WTC11 (cell line): ENCODE measurements around the gene RUVBL1.

ENCODE experiments used
- CREB1 ChIP-seq: sonication (generic); formaldehyde crosslinking; IDR thresholded peaks from 2 replicates; pipeline ENCODE4 v1.8.0; 2023; ENCODE audit warnings: mild to moderate bottlenecking, missing genetic modification reagents
- CTCF ChIP-seq: fragments of 200-600 bp; IDR thresholded peaks from 2 replicates; pipeline ENCODE4 v1.8.0; 2022; ENCODE audit warnings: antibody characterized with exemption
- E2F1 ChIP-seq: sonication (generic); formaldehyde crosslinking; IDR thresholded peaks from 2 replicates; pipeline ENCODE4 v1.8.0; 2022; ENCODE audit warnings: mild to moderate bottlenecking, missing genetic modification reagents
- ESRRA ChIP-seq: sonication (generic); formaldehyde crosslinking; IDR thresholded peaks from 2 replicates; pipeline ENCODE4 v1.8.1; 2022; ENCODE audit warnings: mild to moderate bottlenecking, missing genetic modification reagents, borderline replicate concordance
- FOXK1 ChIP-seq: sonication (generic); formaldehyde crosslinking; IDR thresholded peaks from 2 replicates; pipeline ENCODE4 v1.8.0; 2022; ENCODE audit warnings: mild to moderate bottlenecking, moderate library complexity, missing genetic modification reagents
- JUN ChIP-seq: sonication (generic); formaldehyde crosslinking; IDR thresholded peaks from 2 replicates; pipeline ENCODE4 v1.8.0; 2023; ENCODE audit warnings: mild to moderate bottlenecking, missing genetic modification reagents
- NFYB ChIP-seq: sonication (generic); formaldehyde crosslinking; conservative IDR thresholded peaks from 2 replicates; pipeline ENCODE4 v1.8.0; 2022; ENCODE audit warnings: low read depth, missing genetic modification reagents
- SMAD4 ChIP-seq: sonication (generic); formaldehyde crosslinking; IDR thresholded peaks from 2 replicates; pipeline ENCODE4 v1.8.0; 2022; ENCODE audit warnings: mild to moderate bottlenecking, missing genetic modification reagents
- ZNF121 ChIP-seq: sonication (generic); formaldehyde crosslinking; IDR thresholded peaks from 2 replicates; pipeline ENCODE4 v1.8.0; 2023; ENCODE audit warnings: missing genetic modification reagents
- ZNF423 ChIP-seq: fragments of 250-450 bp; sonication (Bioruptor Pico); IDR thresholded peaks from 2 replicates; pipeline ENCODE4 v2.1.2; 2022; ENCODE audit warnings: mild to moderate bottlenecking, moderate library complexity

GRCh38 chr3:128060473-128061381 lies 62.9 kb downstream of the RUVBL1 start:
- TF ChIP-seq SMAD4 (CRISPR knock-in tag) (no peak), CTCF (no peak), ZNF423 (CRISPR knock-in tag) (no peak), JUN (no peak), ZNF121 (no peak), CREB1 (no peak), FOXK1 (CRISPR knock-in tag) (no peak), E2F1 (CRISPR knock-in tag) (no peak), ESRRA (CRISPR knock-in tag) (no peak), NFYB (CRISPR knock-in tag) (no peak)
